HG03103 (cell line): ENCODE measurements around the gene RNF112.
"Not testable (repeated sequence)": the region's sequence is repeated elsewhere in the genome, so short reads cannot be mapped to it uniquely, and the experiment has no call there.

Experiments used
- ATAC-seq: cut with Tn5 transposase; IDR thresholded peaks from one replicate; pipeline ENCODE4 v1.9.1; 2021; ENCODE audit warnings: low read depth; ENCODE audit not compliant: unreplicated experiment

Gene RNF112

DNA sequence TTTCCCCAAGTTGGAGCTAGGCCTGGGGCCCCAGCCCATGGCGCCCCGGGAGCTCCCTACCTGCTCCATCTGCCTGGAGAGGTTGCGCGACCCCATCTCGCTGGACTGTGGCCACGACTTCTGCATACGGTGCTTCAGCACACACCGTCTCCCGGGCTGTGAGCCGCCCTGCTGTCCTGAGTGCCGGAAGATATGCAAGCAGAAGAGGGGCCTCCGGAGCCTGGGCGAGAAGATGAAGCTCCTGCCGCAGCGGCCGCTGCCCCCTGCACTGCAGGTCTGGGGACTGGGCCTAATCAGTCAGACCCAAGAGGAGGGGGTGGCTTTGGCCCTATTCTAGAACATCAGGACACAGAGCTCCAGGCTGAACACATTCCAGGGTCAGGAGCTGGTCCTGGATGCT lies 1.5 kb downstream of the RNF112 start:
- no peak for ATAC-seq

DNA sequence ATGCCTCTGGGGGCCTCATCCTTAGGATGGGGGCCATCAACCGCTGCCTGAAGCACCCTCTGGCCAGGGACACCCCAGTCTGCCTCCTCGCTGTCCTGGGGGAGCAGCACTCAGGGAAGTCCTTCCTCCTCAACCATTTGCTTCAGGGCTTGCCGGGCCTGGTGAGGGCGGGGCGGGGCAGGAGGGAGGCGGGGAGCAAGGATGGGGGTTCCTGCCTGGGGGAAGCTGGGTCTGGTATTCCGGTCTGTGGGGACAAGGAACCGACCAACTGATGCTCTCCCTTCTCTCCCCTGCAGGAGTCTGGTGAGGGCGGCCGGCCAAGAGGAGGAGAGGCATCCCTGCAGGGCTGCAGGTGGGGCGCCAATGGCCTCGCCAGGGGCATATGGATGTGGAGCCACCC lies 2.0 kb downstream of the RNF112 start:
- no peak for ATAC-seq

DNA sequence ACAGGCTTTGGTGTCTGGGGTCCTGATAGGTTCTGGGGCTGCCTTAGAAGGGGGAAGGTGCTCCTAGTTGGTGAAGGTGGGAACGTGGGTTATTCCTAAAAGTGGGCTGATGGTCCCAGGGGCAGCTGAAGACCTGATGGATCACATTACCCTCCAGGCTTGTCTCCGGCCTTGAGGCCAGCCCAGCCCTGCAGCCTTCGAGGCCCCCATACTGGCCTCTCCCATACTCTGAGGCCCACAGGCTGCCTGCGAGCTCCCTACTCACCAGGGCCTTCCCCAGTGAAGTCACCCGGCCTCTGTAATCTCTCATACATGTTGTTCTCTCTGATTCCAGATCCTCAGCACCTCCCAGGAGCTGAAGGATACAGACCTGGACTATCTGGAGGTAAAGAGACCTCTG lies 2.7 kb downstream of the RNF112 start:
- ATAC-seq = no peak

DNA sequence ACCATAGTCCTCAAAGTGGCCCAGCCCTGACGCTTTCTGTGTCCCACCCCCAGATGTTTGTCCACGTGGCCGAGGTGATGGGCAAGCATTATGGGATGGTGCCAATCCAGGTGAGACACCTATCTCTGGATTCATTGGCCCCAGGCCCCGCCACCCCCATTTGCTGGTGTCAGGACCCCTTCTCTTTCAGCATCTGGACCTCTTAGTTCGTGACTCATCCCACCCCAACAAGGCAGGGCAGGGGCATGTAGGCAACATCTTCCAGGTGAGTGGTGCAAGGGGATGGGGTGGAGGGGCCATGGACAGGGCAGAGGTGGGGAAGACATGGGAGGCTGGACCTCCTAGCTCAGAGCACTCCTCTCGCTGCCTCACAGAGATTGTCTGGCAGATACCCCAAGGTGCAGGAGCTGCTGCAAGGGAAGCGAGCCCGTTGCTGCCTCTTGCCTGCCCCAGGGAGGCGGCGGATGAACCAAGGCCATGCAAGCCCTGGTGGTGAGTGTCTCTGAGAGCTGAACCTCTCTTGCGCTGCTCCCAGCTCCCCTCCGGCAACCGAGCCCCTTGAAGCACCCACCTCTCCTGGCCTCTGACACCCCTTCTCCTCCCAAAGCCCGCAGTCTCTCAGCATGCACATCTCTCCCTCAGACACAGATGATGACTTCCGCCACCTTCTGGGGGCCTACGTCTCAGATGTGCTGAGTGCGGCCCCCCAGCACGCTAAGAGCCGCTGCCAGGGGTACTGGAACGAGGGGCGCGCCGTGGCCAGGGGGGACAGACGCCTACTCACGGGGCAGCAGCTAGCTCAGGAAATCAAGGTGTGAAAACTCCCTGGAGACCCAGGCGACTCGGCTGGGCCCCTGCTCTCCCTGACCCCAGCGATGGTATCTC lies 3.6 kb downstream of the RNF112 start:
- ATAC-seq = no peak

DNA sequence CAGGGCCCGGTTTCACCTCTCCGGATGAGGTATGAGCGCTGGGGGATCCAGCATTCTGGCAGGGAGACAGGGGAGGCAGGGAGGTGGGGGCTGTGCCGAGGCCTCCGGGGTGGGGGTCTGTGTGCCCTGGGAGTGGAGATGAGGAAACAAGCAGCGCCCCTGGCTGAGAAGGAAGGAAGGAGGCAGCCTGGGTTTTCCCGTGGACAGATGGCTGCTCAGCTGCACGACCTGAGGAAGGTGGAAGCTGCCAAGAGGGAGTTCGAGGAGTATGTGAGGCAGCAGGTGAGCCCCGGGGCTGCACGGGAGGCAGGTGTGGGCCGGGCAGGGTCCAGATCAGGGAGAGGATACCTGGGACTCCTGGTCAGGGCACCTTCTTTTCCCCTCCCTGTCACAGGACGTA lies 4.3 kb downstream of the RNF112 start:
- no peak for ATAC-seq

DNA sequence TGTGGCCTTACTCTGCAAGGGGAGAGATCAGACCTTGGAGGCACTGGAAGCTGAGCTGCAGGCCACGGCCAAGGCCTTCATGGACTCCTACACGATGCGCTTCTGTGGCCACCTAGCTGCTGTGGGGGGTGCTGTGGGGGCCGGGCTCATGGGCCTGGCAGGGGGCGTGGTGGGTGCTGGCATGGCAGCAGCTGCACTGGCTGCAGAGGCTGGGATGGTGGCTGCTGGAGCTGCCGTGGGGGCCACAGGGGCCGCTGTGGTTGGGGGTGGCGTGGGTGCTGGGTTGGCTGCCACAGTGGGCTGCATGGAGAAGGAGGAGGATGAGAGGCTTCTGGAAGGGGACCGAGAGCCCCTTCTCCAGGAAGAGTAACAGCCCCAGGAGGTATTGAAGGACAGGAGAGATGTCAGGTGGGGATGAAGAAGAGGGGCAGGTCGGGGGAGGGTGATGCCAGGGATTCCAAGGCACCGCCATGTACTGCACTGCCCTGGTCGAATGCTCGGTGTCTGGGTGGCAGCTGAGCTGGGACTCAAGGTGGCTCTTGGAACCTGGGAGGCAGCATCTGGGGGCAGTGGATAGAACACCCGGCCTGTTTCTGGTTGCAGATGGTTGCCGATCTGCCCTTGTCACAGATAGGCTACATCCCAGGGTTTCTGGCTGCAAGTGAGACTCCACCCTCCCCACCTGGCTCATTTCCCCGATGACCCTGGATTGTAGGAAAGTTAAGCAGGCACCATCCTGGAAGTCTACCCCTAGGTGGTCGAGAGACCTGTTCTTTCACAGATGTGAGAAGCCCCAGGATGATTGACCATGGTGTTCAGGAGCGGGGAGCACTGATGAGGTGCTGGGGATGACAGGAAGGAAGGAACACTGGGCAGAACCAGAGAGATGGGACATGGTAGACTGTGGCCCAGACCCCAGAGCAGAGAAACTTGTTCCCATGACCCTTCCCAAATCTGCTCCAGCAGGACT lies 5.1 kb downstream of the RNF112 start:
- ATAC-seq = no peak

DNA sequence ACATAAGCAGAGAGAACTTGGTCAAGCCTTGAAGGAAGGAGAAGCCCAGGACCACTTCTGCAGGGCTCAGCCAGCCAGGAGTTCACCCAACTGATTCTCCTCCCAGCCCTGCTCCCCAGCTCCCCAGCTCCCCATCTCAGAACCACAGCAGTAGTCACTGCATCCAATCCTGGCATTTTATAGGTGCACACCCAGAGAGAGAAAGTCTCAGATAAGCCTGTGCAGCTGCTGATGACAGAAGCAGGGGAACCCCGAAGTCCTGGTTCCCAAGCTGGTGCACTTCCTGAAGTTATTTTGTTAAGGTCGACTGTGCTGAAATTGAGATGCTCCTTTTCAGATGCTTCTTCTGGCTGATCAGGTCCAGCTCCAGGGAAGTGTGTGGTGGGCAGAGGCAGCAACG lies 6.6 kb downstream of the RNF112 start:
- ATAC-seq = no peak

GRCh38 chr17:19418251-19418992 lies 7.4 kb downstream of the RNF112 start:
- no peak for ATAC-seq

DNA sequence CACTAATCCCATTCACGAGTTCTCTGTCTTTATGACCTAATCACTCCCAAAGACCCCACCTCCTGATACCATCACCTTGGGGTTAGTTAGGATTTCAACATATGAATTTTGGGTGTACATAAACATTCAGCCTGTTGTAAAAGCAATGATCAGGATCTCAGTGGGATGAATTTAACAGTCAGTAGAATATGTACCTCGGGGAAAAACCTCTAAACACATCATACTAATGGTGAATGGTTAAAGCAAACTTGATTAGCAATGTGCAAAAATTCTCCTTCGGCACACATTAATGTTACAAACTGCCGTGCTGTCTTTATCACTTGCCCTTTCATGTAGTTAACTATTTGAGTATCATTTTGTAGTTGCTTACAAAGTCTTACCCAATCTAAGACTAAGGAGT lies 10.2 kb downstream of the RNF112 start:
- ATAC-seq = no peak

GRCh38 chr17:19421926-19422325 lies 10.9 kb downstream of the RNF112 start:
- ATAC-seq = no peak

DNA sequence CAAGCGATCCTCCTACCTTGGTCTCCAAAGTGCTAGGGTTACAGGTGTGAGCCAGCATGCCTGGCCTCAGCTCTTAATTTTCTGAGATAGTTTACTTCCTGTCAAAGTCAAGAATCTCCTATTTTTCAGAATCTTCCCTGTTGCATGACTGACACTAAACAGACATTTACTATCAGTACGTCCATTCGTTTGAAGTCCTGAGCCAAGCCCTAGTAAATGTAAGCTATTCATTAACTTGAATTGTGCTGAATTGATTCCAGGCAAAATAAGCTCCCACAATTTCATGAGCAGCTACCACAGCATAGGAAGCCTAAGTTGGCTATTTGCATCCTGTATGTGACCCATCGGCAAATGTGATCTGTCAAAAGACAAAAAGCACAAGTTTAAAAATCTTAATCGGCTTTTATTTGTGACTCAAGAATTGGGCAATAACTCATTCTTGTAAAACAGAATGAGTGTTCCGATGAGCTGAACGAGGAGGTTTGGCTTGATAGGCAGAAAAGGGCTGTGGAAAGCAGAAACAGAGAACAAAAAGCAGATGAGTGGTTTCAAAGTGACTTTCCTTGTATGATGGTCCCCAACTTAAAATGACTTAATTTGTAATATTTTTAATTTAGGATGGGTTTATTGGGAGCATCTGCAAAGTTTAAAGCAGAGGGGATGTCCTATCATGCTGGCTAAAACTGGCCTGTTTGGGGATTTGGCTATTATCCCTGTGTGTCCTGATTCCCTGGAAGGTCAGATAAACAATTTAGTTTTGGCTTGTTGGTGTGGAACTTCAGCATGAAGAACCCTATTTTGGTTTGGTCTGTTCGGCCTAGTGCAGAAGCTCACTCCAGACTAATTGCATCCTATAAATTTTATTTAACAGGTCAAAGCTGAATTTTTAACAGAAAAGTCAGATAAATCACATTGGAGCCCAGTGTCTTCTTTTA lies 14.2 kb downstream of the RNF112 start:
- ATAC-seq = no peak

DNA sequence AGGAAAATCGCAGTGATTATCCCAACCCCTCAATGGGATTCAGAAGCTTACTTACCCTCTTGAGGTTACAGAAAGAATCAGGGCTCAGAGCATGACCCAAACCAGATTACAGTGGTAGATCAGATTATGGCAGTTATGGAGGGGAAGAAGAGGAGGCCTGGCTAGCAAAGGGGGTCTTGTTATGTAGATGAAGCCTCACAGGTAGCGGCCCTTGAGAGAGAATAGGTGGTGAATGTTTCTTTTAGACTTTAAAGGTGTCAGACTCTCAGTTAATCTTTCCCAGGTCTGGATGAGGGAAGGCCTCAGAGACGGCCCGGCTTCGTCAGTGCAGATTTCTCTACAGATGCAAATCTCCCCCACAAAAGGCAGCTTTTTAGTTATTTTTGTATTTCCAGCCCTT lies 15.6 kb downstream of the RNF112 start:
- ATAC-seq = no peak

DNA sequence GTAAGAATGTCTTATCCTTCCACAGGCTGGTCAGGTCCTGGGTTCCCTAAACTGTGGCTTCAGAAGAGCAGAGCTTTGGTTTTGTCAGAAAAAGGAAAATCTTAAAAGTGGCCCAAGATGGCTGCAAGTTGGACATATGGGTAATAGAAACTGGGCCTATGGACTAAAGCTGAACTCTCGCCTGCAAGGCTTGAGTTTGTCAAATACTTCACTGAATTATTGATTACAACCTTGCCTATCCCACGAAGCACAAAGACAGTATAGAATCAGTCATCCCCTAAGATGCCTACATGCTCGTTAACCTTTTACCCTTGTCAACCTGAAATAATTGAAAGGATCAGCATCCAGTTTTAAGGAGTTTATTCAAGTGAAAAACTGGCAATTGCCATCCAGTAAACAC lies 20.7 kb downstream of the RNF112 start:
- no peak for ATAC-seq

DNA sequence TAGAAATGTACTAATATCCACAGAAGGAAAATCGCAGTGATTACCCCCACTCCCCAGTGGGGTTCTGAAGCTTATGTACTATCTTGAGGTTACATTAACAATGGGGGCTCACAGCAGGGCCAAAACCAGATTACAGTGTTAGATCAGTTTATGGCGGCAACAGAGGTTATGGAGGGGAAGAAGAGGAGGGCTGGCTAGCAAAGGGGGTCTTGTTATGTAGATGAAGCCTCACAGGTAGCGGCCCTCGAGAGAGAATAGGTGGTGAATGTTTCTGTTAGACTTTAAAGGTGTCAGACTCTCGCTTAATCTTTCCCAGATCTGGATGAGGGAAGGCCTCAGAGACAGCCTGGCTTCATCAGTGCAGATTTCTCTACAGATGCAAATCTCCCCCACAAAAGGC lies 22.2 kb downstream of the RNF112 start:
- ATAC-seq = no peak

GRCh38 chr17:19433727-19434340 lies 22.8 kb downstream of the RNF112 start:
- no peak for ATAC-seq

DNA sequence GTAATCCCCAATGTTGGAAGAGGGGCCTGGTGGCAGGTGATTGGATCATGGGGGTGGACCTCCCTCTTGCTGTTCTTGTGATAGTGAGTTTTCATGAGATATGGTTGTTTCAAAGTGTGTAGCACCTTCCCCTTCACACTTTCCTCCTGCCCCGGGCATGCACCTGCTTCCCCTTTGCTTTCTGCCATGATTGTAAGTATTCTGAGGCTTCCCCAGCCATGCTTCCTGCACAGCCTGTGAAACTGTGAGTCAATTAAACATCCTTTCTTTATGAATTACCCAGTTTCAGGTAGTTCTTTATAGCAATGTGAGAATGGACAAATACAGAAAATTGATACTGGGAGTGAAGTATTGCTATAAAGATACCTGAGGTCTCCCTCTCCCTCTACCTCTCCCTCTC lies 29.4 kb downstream of the RNF112 start:
- ATAC-seq = no peak

DNA sequence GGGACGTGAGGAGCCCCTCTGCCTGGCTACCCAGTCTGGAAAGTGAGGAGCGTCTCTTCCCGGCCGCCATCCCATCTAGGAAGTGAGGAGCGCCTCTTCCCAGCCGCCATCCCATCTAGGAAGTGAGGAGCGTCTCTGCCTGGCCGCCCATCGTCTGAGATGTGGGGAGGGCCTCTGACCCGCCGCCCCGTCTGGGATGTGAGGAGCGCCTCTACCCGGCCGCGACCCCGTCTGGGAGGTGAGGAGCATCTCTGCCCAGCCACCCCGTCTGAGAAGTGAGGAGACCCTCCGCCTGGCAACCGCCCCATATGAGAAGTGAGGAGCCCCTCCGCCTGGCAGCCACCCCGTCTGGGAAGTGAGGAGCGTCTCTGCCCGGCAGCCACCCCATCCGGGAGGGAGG lies 30.3 kb downstream of the RNF112 start:
- not testable (repeated sequence) for ATAC-seq

DNA sequence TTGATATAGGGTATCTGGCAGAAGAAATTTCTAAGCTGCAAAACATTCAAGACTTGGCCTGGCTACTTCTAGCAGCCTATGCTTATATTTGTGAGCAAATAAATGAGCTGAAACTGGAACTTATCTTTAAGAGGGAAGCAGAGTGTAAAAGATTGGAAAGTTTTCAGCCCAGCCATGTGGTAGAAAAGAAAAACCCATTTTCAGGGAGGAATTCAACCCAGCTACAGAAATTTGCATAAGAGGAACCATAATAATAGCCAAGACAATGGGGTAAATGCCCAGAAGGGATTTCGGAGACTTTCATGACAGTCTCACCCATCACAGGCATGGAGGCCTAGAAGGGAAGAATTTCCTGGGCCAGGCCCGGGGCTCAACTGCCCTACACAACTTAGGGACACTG lies 31.7 kb downstream of the RNF112 start:
- no peak for ATAC-seq

DNA sequence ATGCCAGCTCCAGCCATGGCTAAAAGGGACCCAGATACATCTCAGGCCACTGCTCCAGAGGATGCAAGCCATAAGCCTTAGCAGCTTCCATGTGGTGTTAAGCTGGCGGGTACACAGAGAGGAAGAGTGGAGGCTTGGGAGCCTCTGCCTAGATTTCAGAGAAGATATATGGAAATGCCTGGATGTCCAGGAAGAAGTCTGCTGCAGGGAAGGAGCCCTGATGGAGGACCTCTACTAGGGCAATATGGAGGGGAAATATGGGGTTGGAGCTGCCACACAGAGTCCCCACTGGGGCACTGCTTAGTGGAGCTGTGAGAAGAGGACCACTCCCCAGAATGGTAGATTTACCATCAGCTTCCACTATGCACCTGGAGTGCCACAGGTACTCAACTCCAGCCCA lies 32.1 kb downstream of the RNF112 start:
- no peak for ATAC-seq
